Left kidney (tissue), 2 donors: ENCODE results near the gene DNM2. TPM values are rescaled to one million over a fixed set of nuclear protein-coding genes. Genes with fewer than 3 reads are reported as not detected.
"Not testable (repeated sequence)": the region's sequence is repeated elsewhere in the genome, so short reads cannot be mapped to it uniquely, and the experiment has no call there.

Source experiments
- DNase-seq: peaks from one replicate; pipeline ENCODE4 v3.0.0-alpha.2; 2013
- polyA plus RNA-seq: library from polyadenylated mRNA; unstranded; fragments of 120-200 nt; gene quantifications from one replicate; pipeline ENCODE4 v1.2.1, GENCODE V29; 2013; ENCODE audit not compliant: insufficient read length

Gene DNM2
- polyA plus RNA-seq, 1 donor: 155 TPM

DNA sequence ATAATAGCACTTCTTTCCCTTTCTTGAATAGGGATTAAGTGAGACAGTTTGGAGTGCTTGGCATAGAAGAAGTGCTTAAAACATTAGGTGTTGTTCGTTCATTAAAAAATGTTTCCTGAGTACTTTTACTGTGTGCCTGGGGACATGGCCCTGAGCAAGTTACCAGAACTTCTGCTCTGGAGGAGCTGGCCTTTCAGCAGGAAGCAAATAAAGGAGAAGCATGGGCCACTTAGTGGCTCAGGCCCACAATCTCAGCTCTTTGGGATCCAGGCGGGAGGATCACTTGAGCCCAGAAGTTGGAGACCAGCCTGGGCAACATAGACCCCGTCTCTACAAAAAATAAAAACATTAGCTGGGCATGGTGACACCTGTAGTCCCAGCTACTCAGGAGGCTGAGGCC, 5.7 kb downstream of the DNM2 start:
- DNase-seq: no peak

DNA sequence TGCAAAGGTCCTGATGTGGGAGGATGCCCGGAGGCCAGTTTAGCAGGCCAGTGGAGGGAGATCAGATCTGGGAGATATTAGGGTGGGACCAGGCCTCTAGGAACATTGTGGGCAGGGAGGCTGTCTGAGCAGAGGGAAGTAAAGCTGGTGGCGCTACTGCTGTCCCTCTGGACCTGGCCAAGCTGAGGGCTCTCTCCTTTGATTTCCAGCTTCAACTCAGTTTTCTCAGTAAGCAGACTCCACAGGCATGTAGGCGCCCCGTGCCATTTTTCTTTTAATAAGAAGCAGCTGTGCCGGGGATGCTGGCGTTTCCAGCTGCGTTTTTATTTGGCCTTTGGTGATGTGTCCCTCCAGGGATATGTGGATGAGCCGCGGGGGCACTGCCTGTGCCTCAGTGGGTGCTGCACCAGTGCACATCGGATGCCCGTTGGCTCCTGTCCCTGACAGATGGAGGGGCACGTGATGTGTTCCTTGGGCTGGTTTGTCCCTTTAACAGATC, 6.7 kb downstream of the DNM2 start:
- no peak for DNase-seq

DNA sequence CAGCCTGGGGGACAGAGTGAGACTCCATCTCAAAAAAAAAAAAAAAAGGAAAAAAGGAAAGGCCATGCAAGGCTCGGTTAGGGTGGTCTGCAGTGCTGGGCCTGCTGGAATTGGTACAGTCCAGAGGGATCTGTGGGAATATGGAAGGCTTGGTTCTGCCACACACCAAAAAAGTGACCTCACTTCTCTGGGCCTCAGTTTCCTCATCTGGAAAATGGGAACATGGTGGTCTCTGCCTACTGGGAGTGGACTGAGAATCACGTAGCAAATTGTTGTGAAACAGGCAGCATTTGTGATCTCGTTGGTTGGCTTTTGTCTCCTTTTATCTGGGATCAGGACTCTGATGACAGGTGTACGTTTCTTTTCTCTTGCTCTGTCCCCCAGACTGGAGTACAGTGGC, 7.5 kb downstream of the DNM2 start:
- no peak for DNase-seq

DNA sequence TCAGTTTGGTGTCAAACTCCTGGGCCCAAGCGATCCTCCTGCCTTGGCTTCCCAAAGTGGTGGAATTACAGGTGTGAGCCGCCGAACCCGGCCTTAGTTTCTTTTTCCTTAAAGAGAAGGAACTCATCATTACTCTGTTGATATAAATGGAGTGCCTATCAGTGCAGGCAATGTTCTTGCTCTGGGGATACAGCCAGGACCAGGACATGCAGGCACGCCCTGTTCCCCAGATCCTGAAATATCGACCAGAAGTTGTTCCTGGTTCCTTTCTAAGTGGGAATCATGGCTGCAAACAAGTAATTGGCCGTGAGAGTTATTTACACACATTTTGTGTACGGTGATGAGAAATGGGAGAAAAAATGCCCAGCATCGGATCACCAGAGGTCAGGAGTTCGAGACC, 8.4 kb downstream of the DNM2 start:
- DNase-seq: no peak

DNA sequence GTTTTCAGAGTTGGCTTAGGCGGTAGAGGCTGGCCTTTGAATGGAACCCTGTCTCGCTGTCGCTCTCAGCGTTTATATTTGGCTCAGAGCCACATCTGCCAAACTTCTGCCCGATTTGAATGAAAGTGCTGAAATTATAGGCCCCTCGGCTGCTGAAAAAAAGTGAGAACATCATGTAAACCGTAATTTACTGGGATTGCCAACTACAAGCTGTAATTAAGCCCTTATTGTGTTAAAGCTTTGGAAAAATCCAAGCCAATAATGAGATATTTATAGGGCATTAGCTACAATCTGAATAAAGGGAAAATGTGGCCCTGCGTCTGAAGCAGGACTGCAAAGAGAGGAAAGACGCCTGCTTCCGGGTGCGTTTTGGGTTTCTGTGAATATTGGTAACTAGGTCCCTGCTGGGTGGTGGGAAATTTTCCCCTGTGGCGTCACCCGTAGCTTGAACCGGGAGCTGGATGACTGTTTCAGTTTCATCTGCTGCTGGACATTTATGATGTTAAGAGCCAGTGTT, 9.9 kb downstream of the DNM2 start:
- no peak for DNase-seq

DNA sequence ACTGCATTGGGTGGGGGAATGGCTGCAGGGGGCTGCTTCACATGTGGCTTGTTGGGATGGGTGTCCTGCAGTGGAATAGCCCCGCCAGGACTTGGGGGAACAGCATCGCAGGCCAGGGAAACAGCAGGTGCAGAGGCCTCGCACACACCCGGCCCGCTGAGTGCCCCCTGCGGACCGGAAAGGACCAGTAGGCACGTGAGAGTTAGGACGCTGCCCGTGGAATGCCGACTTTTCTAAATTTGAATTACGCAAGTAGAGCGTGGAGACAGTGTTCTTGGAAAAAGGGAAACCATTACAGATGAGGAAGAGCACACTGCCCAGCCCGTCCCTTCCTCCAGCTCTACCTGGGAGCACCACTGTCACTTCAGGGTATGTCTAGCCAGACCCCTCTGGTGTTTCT, 11.5 kb downstream of the DNM2 start:
- no peak for DNase-seq

DNA sequence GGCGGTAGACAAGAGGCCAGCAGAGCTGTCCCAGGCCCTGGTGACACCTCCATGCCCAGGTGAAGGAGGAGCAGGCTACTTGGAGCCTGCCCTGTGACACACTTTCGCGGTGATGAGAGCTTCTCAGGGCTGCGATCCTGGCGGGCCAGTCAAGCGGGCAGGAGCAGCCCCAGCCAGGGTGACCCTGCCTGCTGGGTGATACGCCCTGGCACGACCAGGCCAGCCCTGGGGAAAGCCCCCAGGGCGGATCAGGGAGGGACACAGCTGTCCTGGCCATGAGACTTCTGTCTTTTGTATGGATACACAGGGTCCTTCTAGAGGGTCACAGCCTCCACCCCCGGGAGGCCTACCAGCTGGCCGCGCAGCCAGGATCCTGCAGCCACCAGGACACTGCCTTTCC, 13.1 kb downstream of the DNM2 start:
- DNase-seq: no peak

DNA sequence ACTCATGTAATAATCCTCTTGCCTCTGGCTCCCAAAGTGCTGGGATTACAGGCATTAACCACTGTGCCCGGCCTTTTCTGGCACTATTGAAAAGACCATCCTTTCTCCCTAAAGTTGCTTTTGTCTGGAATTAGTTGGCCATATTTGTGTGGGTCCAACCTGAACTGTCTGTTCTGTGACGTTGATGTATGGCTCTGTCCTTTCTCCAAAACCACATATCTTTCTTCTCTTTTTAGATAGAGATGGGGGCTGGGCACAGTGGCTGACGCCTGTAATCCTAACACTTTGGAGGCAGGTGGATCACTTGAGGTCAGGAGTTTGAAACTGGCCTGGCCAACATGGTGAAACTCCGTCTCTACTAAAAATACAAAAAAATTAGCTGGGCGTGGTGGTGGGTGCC, 17.9 kb downstream of the DNM2 start:
- no peak for DNase-seq

DNA sequence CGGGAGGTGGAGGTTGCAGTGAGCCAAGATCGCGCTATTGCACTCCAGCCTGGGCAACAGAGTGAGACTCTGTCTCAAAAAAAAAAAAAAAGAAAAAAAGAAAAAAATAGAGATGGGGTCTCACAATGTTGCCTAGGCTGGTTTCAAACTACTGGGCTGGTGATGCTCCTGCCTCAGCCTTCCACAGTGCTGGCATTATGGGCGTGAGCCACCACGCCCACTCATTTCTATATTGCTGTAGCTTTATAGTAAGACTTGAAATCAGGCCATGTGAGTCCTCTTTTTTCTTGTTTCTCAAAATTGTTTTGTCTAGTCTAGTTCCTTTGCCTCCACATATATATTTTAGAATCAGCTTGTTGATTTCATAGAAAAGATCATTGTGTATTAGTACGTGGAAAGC, 18.3 kb downstream of the DNM2 start:
- DNase-seq: no peak

DNA sequence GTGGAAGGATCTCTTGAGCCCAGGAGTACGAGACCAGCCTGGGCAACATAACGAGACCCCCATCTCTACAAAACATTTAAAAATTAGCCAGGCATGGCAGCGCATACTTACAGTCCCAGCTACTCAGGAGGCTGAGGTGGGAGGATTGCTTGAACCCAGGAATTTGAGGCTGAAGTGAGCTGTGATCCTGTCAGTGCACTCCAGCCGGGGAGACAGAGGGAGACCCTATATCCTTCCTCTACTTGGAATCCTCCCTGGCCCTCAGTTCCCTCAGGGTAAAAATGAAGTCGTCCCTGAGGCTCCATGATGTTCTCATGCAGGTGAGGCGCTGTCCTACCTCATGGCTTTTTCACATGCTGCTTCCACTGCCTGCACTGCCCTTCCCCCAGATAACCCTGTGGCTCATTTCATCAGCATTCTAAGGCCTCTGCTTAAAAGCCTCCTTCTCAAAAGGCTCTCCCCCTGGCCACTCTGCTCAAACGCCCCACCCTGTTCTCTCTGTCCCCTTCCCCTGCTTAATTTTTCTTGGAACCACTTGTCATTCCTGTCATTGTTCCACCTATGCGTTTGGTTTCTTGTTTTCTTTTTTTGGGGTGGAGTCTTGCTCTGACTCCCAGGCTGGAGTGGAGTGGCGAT, 19.2 kb downstream of the DNM2 start:
- no peak for DNase-seq

DNA sequence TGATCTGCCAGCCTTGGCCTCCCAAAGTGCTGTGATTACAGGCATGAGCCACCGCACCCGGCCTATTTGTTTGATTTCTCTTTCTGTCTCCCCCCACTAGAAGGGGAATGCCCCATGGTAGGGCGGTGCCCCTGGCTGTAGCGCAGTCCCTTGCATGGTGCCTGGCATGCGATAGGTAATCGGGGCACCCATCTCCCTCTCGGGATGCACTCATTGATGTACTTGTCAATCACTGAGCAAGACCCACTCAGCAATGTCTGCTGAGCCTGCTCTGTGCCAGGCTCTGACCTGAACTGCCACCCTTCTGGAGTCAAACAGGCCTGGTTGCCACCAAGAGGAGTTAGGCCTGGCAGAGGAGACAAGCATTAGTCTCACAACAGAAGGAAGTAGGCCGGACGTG, 19.8 kb downstream of the DNM2 start:
- DNase-seq: no peak

DNA sequence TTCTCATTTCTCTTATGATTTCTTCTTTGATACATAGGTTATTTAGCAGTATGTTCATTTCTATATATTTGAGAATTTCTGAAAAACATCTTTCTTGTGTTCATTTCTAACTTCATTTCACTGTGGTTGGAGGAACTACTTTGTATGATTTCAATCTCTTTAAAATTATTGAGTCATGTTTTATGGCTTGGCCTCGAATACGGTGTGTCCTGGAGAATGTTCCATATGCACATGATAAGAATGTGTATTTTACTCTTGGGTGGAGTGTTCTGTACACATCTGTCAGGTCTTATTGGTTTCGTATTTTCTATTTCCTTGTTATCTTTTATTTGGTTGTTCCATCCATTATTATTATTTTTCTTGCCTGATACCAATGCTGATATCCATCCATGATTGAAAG, 22.9 kb downstream of the DNM2 start:
- DNase-seq: no peak

DNA sequence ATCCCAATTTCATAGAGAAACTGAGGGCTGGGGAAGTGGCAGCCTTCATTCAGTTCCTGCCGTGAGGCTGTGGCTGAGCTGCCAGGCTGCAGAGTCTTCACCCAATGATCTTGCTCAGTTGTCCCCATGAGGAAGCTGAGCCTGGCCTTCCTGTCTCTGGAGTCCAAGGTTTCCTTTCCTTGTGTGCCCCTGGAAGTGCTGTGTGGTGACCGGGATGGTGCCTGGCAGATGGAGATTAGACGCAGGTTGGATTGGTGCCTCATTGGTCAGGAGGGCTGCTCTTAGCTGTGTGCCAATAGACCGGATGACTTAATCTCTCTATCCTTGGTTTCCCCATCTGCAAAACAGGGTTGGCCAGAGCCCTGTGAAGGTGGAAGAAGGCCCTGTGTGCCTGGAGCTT, 24.6 kb downstream of the DNM2 start:
- no peak for DNase-seq

DNA sequence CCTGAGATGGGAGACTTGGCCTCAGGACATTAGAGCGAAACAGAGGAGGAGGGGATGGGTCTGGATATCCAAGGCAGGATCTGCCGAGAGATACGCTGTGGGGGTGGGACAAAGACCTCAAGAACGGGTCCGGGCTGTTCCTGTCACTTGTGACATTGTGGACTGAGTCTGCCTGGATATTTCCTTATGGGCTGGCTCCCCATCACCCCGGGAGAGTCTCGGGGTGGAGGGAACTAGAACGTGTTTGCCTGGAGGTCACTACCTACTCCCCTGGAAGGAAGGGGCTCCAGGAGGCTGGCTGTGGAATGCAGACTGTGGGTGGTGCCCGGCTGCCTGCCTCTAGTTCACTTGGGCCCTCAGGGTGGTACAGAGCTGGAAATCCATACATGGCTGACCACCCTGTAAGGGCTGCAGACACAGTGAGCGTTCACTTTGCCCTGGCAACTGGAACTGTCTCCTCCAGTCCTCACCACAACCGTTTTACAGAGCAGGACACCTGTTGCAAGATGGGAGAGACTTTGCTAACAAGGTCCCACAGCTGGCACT, 26.4 kb downstream of the DNM2 start:
- DNase-seq: no peak

DNA sequence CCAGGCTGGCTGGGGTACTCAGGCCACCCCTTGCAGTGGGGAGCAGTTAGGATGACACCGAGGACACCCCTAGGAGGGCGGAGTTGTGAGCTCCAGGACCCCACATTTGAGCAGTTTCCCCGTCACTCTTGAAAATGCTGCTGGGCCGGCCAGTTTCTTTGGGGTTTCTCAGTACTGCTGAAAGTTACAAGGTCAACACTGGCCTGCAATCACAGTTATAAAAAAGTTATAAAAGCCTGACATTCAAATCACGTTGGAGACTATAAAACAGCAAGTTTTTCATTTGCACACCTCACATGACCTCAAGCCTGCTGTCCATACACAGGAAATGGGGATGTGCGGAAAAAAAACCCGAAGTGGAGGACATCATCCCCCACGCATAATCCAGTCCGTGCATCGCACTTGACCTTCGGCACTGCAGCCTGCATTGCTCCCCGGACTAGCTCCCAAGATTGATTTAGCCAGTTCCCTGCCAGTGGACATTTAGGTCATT, 27.0 kb downstream of the DNM2 start:
- DNase-seq: no peak

DNA sequence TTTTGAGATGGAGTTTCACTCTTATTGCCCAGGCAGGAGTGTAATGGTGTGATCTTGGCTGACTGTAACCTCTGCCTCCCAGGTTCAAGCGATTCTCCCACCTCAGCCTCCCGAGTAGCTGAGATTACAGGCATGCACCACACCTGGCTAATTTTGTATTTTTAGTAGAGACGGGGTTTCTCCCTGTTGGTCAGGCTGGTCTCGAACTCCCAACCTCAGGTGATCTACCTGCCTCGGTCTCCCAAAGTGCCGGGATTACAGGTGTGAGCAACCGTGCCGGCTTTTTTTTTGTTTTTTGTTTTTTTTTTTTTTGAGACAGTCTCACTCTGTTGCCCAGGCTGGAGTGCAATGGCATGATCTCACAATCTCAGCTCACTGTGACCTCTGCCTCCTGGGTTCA, 28.6 kb downstream of the DNM2 start:
- DNase-seq: not testable (repeated sequence)

DNA sequence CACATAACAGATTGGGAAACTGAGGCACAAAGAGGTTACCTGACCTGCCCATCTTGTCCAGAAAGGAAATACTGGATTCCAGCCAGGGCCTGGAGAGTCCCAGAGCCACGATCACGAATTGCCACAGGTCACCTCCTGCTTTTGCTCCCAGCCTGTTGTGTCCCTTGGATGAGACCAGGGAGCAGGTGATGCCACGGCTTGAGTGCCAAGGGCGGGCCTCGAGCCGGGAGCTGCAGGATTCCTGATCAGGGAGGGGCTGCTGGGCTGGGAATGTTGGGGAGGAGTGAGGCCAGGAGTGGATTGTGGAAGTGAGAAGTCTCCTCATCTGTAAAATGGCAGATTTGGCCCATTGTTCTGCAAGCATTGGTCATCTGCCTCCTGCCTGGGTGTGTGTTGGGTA, 29.4 kb downstream of the DNM2 start:
- DNase-seq: no peak

DNA sequence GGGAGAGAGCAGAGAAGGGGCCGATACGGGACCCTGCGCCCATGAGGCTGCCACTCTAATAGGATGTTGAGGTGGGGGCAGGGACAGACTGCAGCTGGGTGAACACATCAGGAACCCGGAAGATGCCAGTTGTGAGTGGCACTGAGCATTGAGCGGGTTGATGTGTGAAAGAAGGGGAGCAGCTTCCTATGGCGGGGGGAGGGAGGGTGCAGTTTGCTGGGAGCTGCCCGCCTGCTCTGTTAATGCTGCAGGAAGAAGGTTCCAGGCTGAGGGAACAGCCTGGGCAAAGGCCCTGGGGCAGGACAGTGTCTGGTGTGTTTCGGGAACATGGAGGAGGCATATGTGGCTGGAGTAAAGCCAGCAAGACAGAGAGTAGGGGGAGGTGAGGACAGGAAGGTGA, 29.8 kb downstream of the DNM2 start:
- no peak for DNase-seq

DNA sequence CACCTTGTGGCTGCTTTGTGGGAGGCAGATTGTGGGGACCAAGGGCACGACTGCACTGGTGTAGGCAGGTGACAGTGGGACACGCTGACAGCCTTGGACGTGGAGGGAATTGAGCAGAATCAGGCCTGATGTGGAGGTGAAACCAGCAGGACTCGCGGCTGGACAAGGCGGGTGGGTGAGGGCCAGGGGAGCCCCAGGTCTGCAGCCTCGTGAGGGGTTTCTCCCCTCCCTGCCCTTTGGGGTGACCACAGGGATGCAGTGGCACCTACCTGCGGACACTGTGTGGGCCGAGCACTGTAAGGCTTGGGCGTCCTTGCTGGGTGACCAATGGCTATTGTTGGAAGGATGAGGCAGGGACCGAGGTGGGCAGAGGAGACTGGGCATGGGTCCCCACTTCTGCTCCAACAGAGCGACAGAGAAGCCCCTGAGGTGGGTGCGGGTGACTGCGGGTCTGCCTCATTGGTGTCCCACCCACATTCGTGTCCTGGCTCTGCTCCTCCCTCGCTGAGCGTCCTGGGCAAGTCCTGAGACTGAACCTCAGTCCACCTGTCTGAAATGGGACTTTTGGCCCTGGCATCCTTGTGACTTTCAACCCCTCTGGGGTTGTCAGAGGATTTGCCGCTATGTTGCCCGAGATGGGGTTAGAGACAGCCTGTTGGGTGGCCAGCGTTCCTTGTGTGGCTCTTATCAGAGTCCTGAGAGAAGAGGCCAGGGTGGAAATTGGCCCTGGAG, 30.5 kb downstream of the DNM2 start:
- no peak for DNase-seq

DNA sequence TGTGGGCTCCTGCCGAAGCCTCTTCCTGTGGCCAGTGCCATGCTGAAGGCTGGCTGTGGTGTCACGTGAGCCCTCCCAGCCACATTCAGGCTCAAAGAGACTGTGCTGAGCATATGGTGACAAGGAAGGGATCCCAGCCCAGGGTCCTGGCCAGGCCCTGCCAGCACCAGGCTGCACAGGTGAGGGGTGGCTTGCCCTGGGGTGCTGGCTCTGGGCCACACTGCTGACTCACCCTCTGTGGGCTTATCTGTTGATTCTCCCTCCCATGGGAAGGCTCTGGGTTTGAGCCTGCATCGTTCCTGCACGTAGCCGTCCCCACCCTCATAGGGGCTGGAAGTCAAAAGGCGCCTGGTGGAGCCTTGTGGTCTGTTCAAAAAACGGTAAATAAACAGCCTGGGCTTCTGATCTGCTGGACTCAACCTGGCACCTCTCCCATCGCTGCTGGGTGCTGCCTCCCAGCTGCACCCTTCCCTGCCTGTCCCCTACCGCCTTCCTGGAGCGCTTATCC, 31.1 kb downstream of the DNM2 start:
- DNase-seq: no peak

DNA sequence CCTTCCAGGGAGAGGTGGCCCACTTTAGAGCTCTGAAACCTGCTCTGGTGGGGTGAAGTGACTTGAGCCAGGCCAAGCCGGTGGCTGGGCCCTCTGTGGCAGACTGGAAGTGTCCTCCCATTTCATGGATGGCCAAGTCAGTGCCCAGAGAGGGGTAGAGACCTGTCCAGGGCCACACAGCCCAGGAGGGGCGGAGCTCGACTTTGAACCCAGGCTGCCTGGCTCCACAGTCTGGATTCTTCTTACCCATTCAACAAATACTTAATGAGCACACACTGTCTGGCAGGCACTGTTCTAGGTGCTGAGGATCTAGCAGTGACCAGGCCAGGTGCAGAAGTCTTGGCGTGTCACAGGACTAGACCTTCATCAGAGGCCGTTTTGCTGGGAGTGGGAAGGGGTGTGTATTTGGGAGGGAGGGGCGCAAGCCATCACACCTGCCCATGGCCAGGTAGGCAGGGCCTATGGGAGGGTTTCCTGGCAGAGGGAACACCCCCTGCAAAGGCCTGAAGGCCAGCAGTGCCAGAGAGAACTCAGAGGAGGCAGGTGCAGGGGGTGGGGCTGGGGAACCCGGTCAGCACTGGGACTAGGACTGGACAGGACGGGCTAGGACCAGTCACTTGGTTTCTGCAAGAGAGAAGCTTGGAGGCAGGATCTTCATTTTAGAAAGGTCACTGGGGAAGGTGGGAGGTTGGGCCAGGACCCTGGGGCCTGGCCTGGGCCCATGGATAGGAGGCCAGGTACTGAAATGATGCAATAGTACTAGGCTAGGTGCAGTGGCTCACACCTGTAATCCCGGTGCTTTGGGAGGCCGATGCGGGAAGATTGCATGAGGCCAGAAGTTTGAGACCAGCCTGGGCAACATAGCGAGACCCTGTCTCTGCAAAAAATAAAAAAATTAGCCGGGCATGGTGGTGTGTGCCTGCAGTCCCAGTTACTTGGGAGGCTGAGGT, 31.8 kb downstream of the DNM2 start:
- no peak for DNase-seq
